Measurements from ENCODE around the gene NKX6-2.

DNA sequence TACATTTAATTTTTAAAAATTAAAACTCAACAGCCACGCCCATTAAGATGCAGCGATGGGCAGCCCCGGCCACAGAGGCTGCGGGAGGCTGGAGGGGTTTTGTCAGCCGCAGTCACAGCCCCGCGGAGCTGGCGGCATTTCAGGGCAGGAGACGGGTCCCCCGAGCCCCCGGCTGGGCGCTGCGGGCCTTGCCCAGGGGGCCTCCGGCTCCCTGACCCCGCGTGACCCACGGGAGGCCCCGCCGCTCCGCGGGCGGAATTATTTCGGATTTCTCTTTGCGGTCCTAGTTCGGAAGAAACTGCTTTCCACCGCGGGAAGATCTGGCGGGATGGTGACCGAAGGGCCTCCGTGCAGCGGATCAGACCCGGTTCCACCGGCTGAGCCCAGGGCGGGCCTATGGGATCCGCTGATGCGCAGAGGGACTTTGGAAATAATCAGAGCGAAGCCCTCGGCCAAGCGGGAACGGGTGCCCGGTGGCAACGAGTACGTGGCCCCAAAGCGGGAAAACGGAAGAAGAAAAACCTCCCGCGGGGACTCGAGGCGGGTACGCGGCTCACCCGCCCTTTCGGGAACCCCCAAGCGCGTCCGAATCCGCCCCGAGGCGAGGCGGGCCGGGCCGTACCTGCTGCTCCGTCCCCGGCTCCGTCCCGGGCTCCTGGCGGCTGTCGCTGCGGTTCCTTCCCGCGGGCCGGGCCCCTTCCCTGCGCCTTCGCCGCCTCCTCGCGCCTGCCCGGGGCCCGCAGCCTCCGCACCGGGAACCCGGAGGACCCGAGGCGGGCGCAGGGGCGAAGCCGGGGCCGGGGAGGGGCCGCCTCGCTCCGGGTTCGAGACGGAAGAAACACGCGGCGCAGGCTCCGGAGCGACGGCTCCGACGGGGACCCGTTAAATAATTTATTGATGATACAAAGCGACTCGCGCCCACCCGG is 1.7 kb downstream of the NKX6-2 start:
- TF ChIP-seq POLR2AphosphoS5 (IDR thresholded peaks at IDR 0.05) (no peak), POLR2A (IDR thresholded peaks at IDR 0.05) (no peak), EP300 (IDR thresholded peaks at IDR 0.05; ENCODE audit: low read depth) (no peak)
- TF ChIP-seq, protein P1, sequence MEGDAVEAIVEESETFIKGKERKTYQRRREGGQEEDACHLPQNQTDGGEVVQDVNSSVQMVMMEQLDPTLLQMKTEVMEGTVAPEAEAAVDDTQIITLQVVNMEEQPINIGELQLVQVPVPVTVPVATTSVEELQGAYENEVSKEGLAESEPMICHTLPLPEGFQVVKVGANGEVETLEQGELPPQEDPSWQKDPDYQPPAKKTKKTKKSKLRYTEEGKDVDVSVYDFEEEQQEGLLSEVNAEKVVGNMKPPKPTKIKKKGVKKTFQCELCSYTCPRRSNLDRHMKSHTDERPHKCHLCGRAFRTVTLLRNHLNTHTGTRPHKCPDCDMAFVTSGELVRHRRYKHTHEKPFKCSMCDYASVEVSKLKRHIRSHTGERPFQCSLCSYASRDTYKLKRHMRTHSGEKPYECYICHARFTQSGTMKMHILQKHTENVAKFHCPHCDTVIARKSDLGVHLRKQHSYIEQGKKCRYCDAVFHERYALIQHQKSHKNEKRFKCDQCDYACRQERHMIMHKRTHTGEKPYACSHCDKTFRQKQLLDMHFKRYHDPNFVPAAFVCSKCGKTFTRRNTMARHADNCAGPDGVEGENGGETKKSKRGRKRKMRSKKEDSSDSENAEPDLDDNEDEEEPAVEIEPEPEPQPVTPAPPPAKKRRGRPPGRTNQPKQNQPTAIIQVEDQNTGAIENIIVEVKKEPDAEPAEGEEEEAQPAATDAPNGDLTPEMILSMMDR (IDR thresholded peaks at IDR 0.05) = no peak
